ENCODE measurements around the gene CORO7.

Gene CORO7

GRCh38 chr16:4371357-4372000, 44.9 kb downstream of the CORO7 start, which contains the start of gene VASN:
Gene VASN (plus strand): TSS chr16:4371848. CDS start chr16:4380878, 9,030 bp downstream.
- peak within 1 kb of the TSS in 1 of 2 experiments; percentile 36 for H3K23ac ChIP-seq (ENCODE audit: low read length in 2 of 2)
- peak within 1 kb of the TSS; percentile 92 for H2BK5ac ChIP-seq (ENCODE audit: low read depth, low read length, poor library complexity, severe bottlenecking)
- peak within 1 kb of the TSS; percentile 80 to 100 for H3K4me3 ChIP-seq (ENCODE audit: insufficient read depth in 1 of 2, low read depth in 1 of 2, low read length in 2 of 2)
- WGBS: 2% methylated on average over 29 of the region's 50 CpGs
- H4K91ac ChIP-seq (ENCODE audit: low read length): peak within 1 kb of the TSS; percentile 87
- H3K4ac ChIP-seq (ENCODE audit: low read depth in 1 of 2, low read length in 2 of 2): peak within 1 kb of the TSS; percentile 71 to 76
- peak within 1 kb of the TSS; percentile 94 for H2AK5ac ChIP-seq (ENCODE audit: low read length, severe bottlenecking)
- no peaks in the 10 kb centered on the region for H3K27me3 ChIP-seq (ENCODE audit: control insufficient read depth in 1 of 2, insufficient read depth in 1 of 2, low read length in 2 of 2)
- peak within 1 kb of the TSS; percentile 97 for H3K9ac ChIP-seq (ENCODE audit: low read length)
- no peaks in the 10 kb centered on the region for H3K9me3 ChIP-seq (ENCODE audit: control insufficient read depth, low read length)
- H2AFZ ChIP-seq (ENCODE audit: low read depth, low read length): no peak within 1 kb of the TSS
- H3K4me1 ChIP-seq (ENCODE audit: control insufficient read depth, insufficient read depth, low read depth, low read length): peaks cover 66% of the 10 kb centered on the region
- H2BK15ac ChIP-seq (ENCODE audit: low read depth, poor library complexity, severe bottlenecking): peak within 1 kb of the TSS; percentile 94
- peaks cover 0 to 19% of the 10 kb centered on the region in 2 experiments for H3K36me3 ChIP-seq (ENCODE audit: control insufficient read depth in 1 of 2, insufficient read depth in 2 of 2, low read depth in 1 of 2, low read length in 2 of 2)
- peak within 1 kb of the TSS in 1 of 2 experiments; percentile 41 for H3K14ac ChIP-seq (ENCODE audit: low read length in 2 of 2)
- H3K27ac ChIP-seq (ENCODE audit: low read length, poor library complexity, severe bottlenecking): peak within 1 kb of the TSS; percentile 92
- H3K79me1 ChIP-seq (replicated peaks; ENCODE audit: low read length, poor library complexity, severe bottlenecking): peaks cover 5% of the 10 kb centered on the region
- peak within 1 kb of the TSS; percentile 85 to 93 for H2BK12ac ChIP-seq (ENCODE audit: low read length in 2 of 2)
- H3K4me2 ChIP-seq (ENCODE audit: low read length, poor library complexity, severe bottlenecking): peak within 1 kb of the TSS; percentile 61
- peak within 1 kb of the TSS; percentile 45 for H2BK120ac ChIP-seq (ENCODE audit: low read depth, low read length)
- H4K8ac ChIP-seq (ENCODE audit: low read length): no peak within 1 kb of the TSS
- H3K18ac ChIP-seq (ENCODE audit: low read depth in 1 of 2, low read length in 2 of 2): peak within 1 kb of the TSS; percentile 83 to 96
- peak; percentile 88 for DNase-seq

DNA sequence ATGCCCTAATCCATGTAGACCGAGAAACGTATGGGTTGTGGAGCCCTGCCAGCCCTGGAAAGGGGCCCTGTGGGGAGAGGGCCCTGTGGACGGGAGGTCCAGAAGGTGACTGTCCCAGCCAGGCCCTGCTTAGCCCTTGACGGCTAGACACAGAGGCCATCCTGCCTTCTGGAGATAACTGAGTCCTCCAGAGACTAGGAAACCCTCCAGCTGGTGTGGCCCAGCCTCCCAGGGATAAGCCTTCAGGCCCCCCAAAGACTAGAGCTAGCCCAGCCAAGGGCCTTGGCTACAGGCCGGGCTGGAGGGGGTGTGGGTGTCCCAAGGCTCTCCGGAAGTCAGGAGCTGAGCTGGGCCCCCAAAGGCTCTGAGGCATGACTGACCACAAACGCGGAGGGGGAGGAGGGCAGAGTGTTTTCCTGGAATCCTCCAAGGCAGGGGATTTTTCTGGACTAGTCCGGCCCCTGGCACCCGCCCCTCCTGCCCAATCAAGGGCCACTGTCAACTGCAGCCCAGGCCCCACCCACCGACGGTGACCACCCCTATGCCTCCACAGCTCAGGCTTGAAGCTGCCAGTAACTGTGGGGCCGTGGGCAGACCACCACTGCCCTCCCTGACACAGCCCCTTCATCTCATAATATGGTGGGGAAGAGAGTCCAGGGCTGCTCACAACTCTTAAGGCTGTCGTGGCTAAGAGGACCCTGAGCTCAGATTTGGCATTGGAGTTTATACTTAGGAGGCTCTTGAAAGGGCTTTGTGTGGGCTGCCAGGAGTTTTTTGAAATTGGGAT, 45.6 kb downstream of the CORO7 start:
- no peak overlapping the region for H3K14ac ChIP-seq (ENCODE audit: low read length in 2 of 2)
- H3K4me1 ChIP-seq (ENCODE audit: control insufficient read depth, insufficient read depth, low read depth, low read length): peaks cover 59% of the 10 kb centered on the region
- WGBS: 30% methylated on average over 11 of the region's 14 CpGs
- H3K9ac ChIP-seq (ENCODE audit: low read length): peak overlapping the region; percentile 87
- peak overlapping the region; percentile 6 for H3K4me2 ChIP-seq (ENCODE audit: low read length, poor library complexity, severe bottlenecking)
- H3K23ac ChIP-seq (ENCODE audit: low read length in 2 of 2): no peak overlapping the region
- peak overlapping the region; percentile 92 for H2BK5ac ChIP-seq (ENCODE audit: low read depth, low read length, poor library complexity, severe bottlenecking)
- peaks cover 0 to 15% of the 10 kb centered on the region in 2 experiments for H3K36me3 ChIP-seq (ENCODE audit: control insufficient read depth in 1 of 2, insufficient read depth in 2 of 2, low read depth in 1 of 2, low read length in 2 of 2)
- H4K8ac ChIP-seq (ENCODE audit: low read length): peak overlapping the region; percentile 94
- H3K9me3 ChIP-seq (ENCODE audit: control insufficient read depth, low read length): no peaks in the 10 kb centered on the region
- peak overlapping the region; percentile 81 to 93 for H3K18ac ChIP-seq (ENCODE audit: low read depth in 1 of 2, low read length in 2 of 2)
- H3K4ac ChIP-seq (ENCODE audit: low read depth in 1 of 2, low read length in 2 of 2): peak overlapping the region; percentile 86 to 94
- H3K79me1 ChIP-seq (replicated peaks; ENCODE audit: low read length, poor library complexity, severe bottlenecking): peaks cover 2% of the 10 kb centered on the region
- H4K91ac ChIP-seq (ENCODE audit: low read length): peak overlapping the region; percentile 97
- H2BK15ac ChIP-seq (ENCODE audit: low read depth, poor library complexity, severe bottlenecking): no peak overlapping the region
- H3K27ac ChIP-seq (ENCODE audit: low read length, poor library complexity, severe bottlenecking): peak overlapping the region; percentile 92
- no peak overlapping the region for H2AFZ ChIP-seq (ENCODE audit: low read depth, low read length)
- H2BK12ac ChIP-seq (ENCODE audit: low read length in 2 of 2): peak overlapping the region; percentile 64 to 76
- no peaks in the 10 kb centered on the region for H3K27me3 ChIP-seq (ENCODE audit: control insufficient read depth in 1 of 2, insufficient read depth in 1 of 2, low read length in 2 of 2)
- H3K4me3 ChIP-seq (ENCODE audit: insufficient read depth in 1 of 2, low read depth in 1 of 2, low read length in 2 of 2): peak overlapping the region in 1 of 2 experiments; percentile 100
- H2BK120ac ChIP-seq (ENCODE audit: low read depth, low read length): peak overlapping the region; percentile 80
- peak; percentile 99 for DNase-seq
- H2AK5ac ChIP-seq (ENCODE audit: low read length, severe bottlenecking): peak overlapping the region; percentile 94

GRCh38 chr16:4370151-4370550, 46.2 kb downstream of the CORO7 start:
- Histone ChIP-seq H3K9me3 (ENCODE audit: control insufficient read depth, low read length) (no peaks in the 10 kb centered on the region), H2BK12ac (ENCODE audit: low read length in 2 of 2) (peak overlapping the region; percentile 90 to 100), H3K9ac (ENCODE audit: low read length) (peak overlapping the region; percentile 87), H3K4me1 (ENCODE audit: control insufficient read depth, insufficient read depth, low read depth, low read length) (peaks cover 56% of the 10 kb centered on the region), H3K27me3 (ENCODE audit: control insufficient read depth in 1 of 2, insufficient read depth in 1 of 2, low read length in 2 of 2) (no peaks in the 10 kb centered on the region), H3K79me1 (replicated peaks; ENCODE audit: low read length, poor library complexity, severe bottlenecking) (no peaks in the 10 kb centered on the region), H3K23ac (ENCODE audit: low read length in 2 of 2) (no peak overlapping the region), H4K91ac (ENCODE audit: low read length) (peak overlapping the region; percentile 97), H3K27ac (ENCODE audit: low read length, poor library complexity, severe bottlenecking) (peak overlapping the region; percentile 81), H2AFZ (ENCODE audit: low read depth, low read length) (peak overlapping the region; percentile 3), H3K18ac (ENCODE audit: low read depth in 1 of 2, low read length in 2 of 2) (peak overlapping the region; percentile 79 to 93), H2BK15ac (ENCODE audit: low read depth, poor library complexity, severe bottlenecking) (no peak overlapping the region), H2BK5ac (ENCODE audit: low read depth, low read length, poor library complexity, severe bottlenecking) (peak overlapping the region; percentile 45), H4K8ac (ENCODE audit: low read length) (peak overlapping the region; percentile 94), H2BK120ac (ENCODE audit: low read depth, low read length) (peak overlapping the region; percentile 80), H3K14ac (ENCODE audit: low read length in 2 of 2) (peak overlapping the region in 1 of 2 experiments; percentile 64), H3K4ac (ENCODE audit: low read depth in 1 of 2, low read length in 2 of 2) (peak overlapping the region; percentile 86 to 94), H3K4me2 (ENCODE audit: low read length, poor library complexity, severe bottlenecking) (no peak overlapping the region), H3K4me3 (ENCODE audit: insufficient read depth in 1 of 2, low read depth in 1 of 2, low read length in 2 of 2) (peak overlapping the region in 1 of 2 experiments; percentile 33), H2AK5ac (ENCODE audit: low read length, severe bottlenecking) (peak overlapping the region; percentile 95), H3K36me3 (ENCODE audit: control insufficient read depth in 1 of 2, insufficient read depth in 2 of 2, low read depth in 1 of 2, low read length in 2 of 2) (peaks cover 0 to 19% of the 10 kb centered on the region in 2 experiments)
- no peak for DNase-seq
- 93% methylated on average over 3 of the region's 3 CpGs for WGBS

Data from mesenchymal stem cell (in vitro differentiated cells and primary cell).